Nucleus accumbens (tissue), 56 donors: ENCODE results near the gene NOL3.

Experiments used
- DNase-seq, 56 donors: peaks; one replicate each; lab custom pipeline; 2025; lab: John Stamatoyannopoulos, UW

Gene NOL3

GRCh38 chr16:67201411-67202345 is 31.3 kb downstream of the NOL3 start:
- DNase-seq, result no peak

- DNase-seq, result no peak
Measured at GRCh38 chr16:67202426-67202825, 32.1 kb downstream of the NOL3 start.

GRCh38 chr16:67202956-67203493 is 32.7 kb downstream of the NOL3 start:
- DNase-seq, result no peak

GRCh38 chr16:67204076-67204475 is 33.7 kb downstream of the NOL3 start:
- no peak for DNase-seq

- DNase-seq, result no peak
Measured at GRCh38 chr16:67206129-67206837, 35.9 kb downstream of the NOL3 start.

GRCh38 chr16:67206838-67207248 is 36.5 kb downstream of the NOL3 start:
- DNase-seq, result no peak

GRCh38 chr16:67207249-67208091 is 37.1 kb downstream of the NOL3 start:
- DNase-seq, result no peak

- DNase-seq, result no peak
Measured at GRCh38 chr16:67208154-67208896, 38.0 kb downstream of the NOL3 start.

GRCh38 chr16:67209565-67209964 is 39.2 kb downstream of the NOL3 start:
- no peak for DNase-seq

- DNase-seq, result no peak
Measured at GRCh38 chr16:67210069-67210937, 40.0 kb downstream of the NOL3 start.

- peak in 10 of 56 donors; percentile 10 to 45 (median 26) for DNase-seq
Measured at GRCh38 chr16:67211674-67212073, 41.3 kb downstream of the NOL3 start.

- no peak for DNase-seq
Measured at GRCh38 chr16:67212766-67213165, 42.4 kb downstream of the NOL3 start.

- DNase-seq, result no peak
Measured at GRCh38 chr16:67213197-67214019, 43.1 kb downstream of the NOL3 start.

- no peak for DNase-seq
Measured at GRCh38 chr16:67215706-67216105, 45.4 kb downstream of the NOL3 start.

- DNase-seq, result peak in 1 of 56 donors; percentile 45
Measured at GRCh38 chr16:67216612-67217490, 46.5 kb downstream of the NOL3 start.

GRCh38 chr16:67223992-67224391 is 53.7 kb downstream of the NOL3 start:
- DNase-seq, result no peak
